Epithelial cell of esophagus (primary cell): Measurements from ENCODE around the gene SEMA4F.
"Not testable (repeated sequence)": the region's sequence is repeated elsewhere in the genome, so short reads cannot be mapped to it uniquely, and the experiment has no call there.

Experiments used
- DNase-seq: peaks from one replicate; pipeline ENCODE4 v3.0.0; 2010; ENCODE audit warnings: low read depth
- H3K4me3 ChIP-seq: 2 replicates; pipeline ENCODE4 v1.5.1; 2011; ENCODE audit warnings: mild to moderate bottlenecking, low read length, control low read depth
- CTCF ChIP-seq: IDR thresholded peaks from 2 replicates; pipeline ENCODE4 v1.5.1; 2011; ENCODE audit warnings: low read depth, mild to moderate bottlenecking, low read length, control low read depth, inconsistent platforms; ENCODE audit not compliant: insufficient read depth; ENCODE audit errors: missing control alignments

Gene SEMA4F

GRCh38 chr2:74625658-74626425 lies 28.2 kb upstream of the SEMA4F start:
- TF ChIP-seq CTCF, result no peak
- no peak overlapping the region for H3K4me3 ChIP-seq
- no peak for DNase-seq

DNA sequence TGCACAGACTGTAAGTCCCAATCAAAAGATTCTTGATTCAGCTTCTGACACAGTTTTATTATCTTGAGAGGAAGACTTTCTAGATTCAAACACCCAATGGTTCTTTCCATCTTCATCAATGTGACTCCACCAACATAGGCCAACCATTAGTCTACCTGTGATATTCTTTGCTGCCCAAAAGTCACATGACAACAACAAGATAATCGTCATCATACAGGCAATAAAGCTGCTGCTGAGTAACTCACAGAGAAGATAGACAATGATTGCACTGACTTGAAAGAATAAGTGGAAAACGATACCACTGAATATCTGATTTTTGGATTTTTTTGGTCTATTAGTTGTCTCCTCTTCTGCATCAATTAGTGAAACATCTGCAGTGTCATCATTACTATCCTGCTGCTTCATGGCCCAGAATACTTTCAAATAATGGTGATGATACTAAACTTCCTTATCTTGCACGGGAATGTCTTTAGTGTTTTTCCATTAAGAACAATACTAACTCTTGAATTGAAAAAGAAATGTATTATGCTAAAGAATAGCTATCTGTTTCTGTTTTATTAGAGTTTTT lies 25.4 kb upstream of the SEMA4F start:
- TF ChIP-seq CTCF, result no peak
- DNase-seq, result no peak
- no peak overlapping the region for H3K4me3 ChIP-seq

DNA sequence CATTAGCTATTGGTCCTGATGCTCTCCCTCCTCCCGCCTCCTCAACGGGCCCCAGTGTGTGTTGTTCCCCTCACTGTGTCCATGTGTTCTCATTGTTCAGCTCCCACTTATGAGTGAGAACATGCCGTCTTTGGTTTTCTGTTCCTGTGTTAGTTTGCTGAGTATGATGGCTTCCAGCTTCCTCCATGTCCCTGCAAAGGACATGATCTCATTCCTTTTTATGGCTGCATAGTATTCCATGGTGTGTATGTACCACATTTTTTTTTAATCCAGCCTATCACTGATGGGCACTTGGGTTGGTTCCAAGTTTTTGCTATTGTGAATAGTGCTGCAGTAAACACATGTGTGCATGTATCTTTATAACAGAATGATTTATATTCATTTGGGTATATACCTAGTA lies 23.6 kb upstream of the SEMA4F start:
- not testable (repeated sequence) for DNase-seq

DNA sequence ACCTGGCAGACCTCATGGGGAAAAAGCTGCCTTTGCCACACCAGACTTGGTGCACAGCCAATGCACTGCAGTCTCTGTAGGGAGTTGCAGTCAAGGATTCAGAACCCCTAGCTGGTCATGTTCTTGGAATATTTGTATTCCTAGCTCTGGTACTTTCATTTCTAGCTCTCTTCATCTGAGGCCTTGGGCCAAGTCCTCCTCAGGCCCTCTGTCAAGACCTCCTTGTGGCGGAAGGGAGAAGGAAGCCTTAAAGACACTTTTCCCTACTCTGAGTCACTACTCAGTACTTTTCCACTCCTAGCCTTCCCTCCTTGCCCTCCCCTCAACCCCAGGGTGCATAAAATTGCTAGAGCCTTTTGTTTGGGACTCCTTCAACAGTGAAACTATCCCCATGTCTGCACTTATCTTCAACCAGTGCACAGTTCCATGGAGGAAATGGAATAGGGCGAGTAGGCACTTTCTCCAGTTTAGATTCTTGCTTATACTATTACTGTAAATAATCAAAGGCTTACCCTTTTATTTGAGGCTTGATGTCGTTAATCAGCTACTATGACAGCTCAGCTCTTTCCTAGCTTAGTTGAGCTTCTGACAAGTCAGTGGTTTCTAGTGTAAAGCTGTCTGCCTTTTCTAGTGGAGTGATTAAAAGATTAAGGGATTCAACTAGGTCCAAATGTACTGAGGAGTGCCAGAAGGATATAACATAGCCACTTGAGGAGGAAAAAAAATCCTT lies 21.7 kb upstream of the SEMA4F start:
- no peak for TF ChIP-seq CTCF
- DNase-seq, result no peak
- no peak overlapping the region for H3K4me3 ChIP-seq

More for the DNA sequence above, 23.6 kb upstream of the SEMA4F start:
- H3K4me3 ChIP-seq, result not testable (repeated sequence)

GRCh38 chr2:74632939-74633312 lies 21.1 kb upstream of the SEMA4F start:
- no peak for DNase-seq
- no peak overlapping the region for H3K4me3 ChIP-seq
- TF ChIP-seq CTCF, result no peak

GRCh38 chr2:74639550-74639949 lies 14.5 kb upstream of the SEMA4F start:
- TF ChIP-seq CTCF, result no peak
- no peak overlapping the region for H3K4me3 ChIP-seq
- DNase-seq, result no peak

- no peak for TF ChIP-seq CTCF
- no peak for DNase-seq
- no peak overlapping the region for H3K4me3 ChIP-seq
Measured at GRCh38 chr2:74645344-74645743, 8.7 kb upstream of the SEMA4F start.
